Thyroid gland (tissue), 4 donors: ENCODE measurements around the gene LTC4S. TPM values are rescaled to one million over a fixed set of nuclear protein-coding genes. Genes with fewer than 3 reads are reported as not detected.

Experiments used
- DNase-seq, 2 donors: peaks; one replicate each; pipeline ENCODE4 v3.0.0-alpha.2; 2019
- H3K27ac ChIP-seq, 3 donors: fragments of 200-600 bp; sonication (generic); 1 replicate in 2 of 3; 2 replicates in 1 of 3; pipeline ENCODE4 v1.5.1; 2016 to 2019; ENCODE audit warnings: mild to moderate bottlenecking in 1 of 3, moderate library complexity in 1 of 3
- H3K27me3 ChIP-seq: fragments of 200-600 bp; sonication (generic); one replicate; pipeline ENCODE4 v1.5.1; 2019
- H3K36me3 ChIP-seq, 2 donors: fragments of 200-600 bp; sonication (generic); one replicate each; pipeline ENCODE4 v1.5.1; 2016 to 2019
- H3K4me1 ChIP-seq, 2 donors: fragments of 200-600 bp; sonication (generic); one replicate each; pipeline ENCODE4 v1.5.1; 2017 to 2019
- H3K4me3 ChIP-seq, 3 donors: fragments of 200-600 bp; sonication (generic); replicated peaks in 1 of 3; 1 replicate in 2 of 3; 2 replicates in 1 of 3; pipeline ENCODE4 v1.5.1; 2016; ENCODE audit warnings: mild to moderate bottlenecking in 1 of 3
- H3K9me3 ChIP-seq: fragments of 200-600 bp; sonication (generic); one replicate; pipeline ENCODE4 v1.5.1; 2017
- CTCF ChIP-seq, 6 experiments: fragments of 200-600 bp in 3 of 6; fragments of 450-650 bp in 3 of 6; sonication (generic) in 3 of 6; IDR thresholded peaks; one replicate each; pipeline ENCODE4 v1.5.1; 2016 to 2019; ENCODE audit warnings: antibody characterized with exemption in 6 of 6, mild to moderate bottlenecking in 2 of 6, inconsistent platforms in 1 of 6, moderate library complexity in 1 of 6
- POLR2A ChIP-seq, 2 donors: fragments of 450-650 bp; IDR thresholded peaks; one replicate each; pipeline ENCODE4 v1.6.1; 2017; ENCODE audit warnings: antibody characterized with exemption in 2 of 2, mild to moderate bottlenecking in 2 of 2, moderate library complexity in 1 of 2
- WGBS, 2 donors: methylation state at CpG; one replicate each; pipeline ENCODE4 v1.1.5; 2017; 5-methylcytosine and 5-hydroxymethylcytosine counted together
- intact Hi-C: fragments of 100-400 bp; cut with DNase I; formaldehyde crosslinking; loops from one replicate; pipeline ENCODE4 v1.15.1; 2023
- total RNA-seq, 4 donors: library from RNA; depleted of rRNA; stranded (reverse); fragments of >200 nt; gene quantifications; one replicate each; pipeline ENCODE4 v1.2.3, GENCODE V29; 2016

Gene LTC4S
- total RNA-seq, 4 donors from 2014 or later = 6.4 to 28.2 (median 15.9) TPM

- intact Hi-C loops = loop anchor here (5.0 kb wide), 2 partner anchors 37 to 58 kb away; partner anchors contain the start of gene MRNIP
- no peak overlapping the region for H3K27ac ChIP-seq
- H3K9me3 ChIP-seq = no peaks in the 10 kb centered on the region
- peaks cover 20 to 46% of the 10 kb centered on the region in 2 donors for H3K4me1 ChIP-seq
- TF ChIP-seq POLR2A (IDR thresholded peaks at IDR 0.05) (no peak), CTCF (IDR thresholded peaks at IDR 0.05) (no peak)
- DNase-seq = no peak
- no peaks in the 10 kb centered on the region for H3K27me3 ChIP-seq
- 94 to 95% methylated on average over 5 of the region's 5 CpGs for WGBS, 2 donors
- H3K4me3 ChIP-seq = no peak overlapping the region
- peaks cover 24 to 41% of the 10 kb centered on the region in 2 donors for H3K36me3 ChIP-seq
These were observed 5.8 kb downstream of the LTC4S start for GRCh38 chr5:179799644-179799973.

GRCh38 chr5:179800071-179800695 lies 6.4 kb downstream of the LTC4S start:
- H3K27me3 ChIP-seq = no peaks in the 10 kb centered on the region
- no peak for DNase-seq
- no peak overlapping the region for H3K27ac ChIP-seq
- peaks cover 19 to 46% of the 10 kb centered on the region in 2 donors for H3K4me1 ChIP-seq
- intact Hi-C loops = loop anchor here (5.0 kb wide), 1 partner anchor 107 kb away; the partner anchor contains the start of gene TBC1D9B
- WGBS, 2 donors = 96 to 99% methylated on average over 16 to 21 of the region's 21 CpGs
- H3K4me3 ChIP-seq = no peak overlapping the region
- TF ChIP-seq CTCF (IDR thresholded peaks at IDR 0.05) (no peak), POLR2A (IDR thresholded peaks at IDR 0.05) (no peak)
- H3K9me3 ChIP-seq = no peaks in the 10 kb centered on the region
- peaks cover 24 to 41% of the 10 kb centered on the region in 2 donors for H3K36me3 ChIP-seq

- DNase-seq = no peak
- H3K4me3 ChIP-seq = no peak overlapping the region
- no peaks in the 10 kb centered on the region for H3K9me3 ChIP-seq
- H3K27ac ChIP-seq = no peak overlapping the region
- TF ChIP-seq CTCF (IDR thresholded peaks at IDR 0.05) (no peak), POLR2A (IDR thresholded peaks at IDR 0.05) (no peak)
- peaks cover 16 to 45% of the 10 kb centered on the region in 2 donors for H3K4me1 ChIP-seq
- intact Hi-C loops = loop anchor here (5.0 kb wide), 1 partner anchor 107 kb away; the partner anchor contains the start of gene TBC1D9B
- H3K36me3 ChIP-seq = peaks cover 24 to 41% of the 10 kb centered on the region in 2 donors
- WGBS, 2 donors = 88 to 93% methylated on average over 9 to 10 of the region's 12 CpGs
- H3K27me3 ChIP-seq = no peaks in the 10 kb centered on the region
These were observed 7.0 kb downstream of the LTC4S start for GRCh38 chr5:179800696-179801201.

- intact Hi-C loops = loop anchor here (5.0 kb wide), 1 partner anchor 106 kb away; the partner anchor contains the start of gene TBC1D9B
- TF ChIP-seq POLR2A (IDR thresholded peaks at IDR 0.05) (no peak), CTCF (IDR thresholded peaks at IDR 0.05) (peak; percentile 28 to 81 (median 64))
- Histone ChIP-seq H3K27ac (no peak overlapping the region), H3K36me3 (peaks cover 24 to 41% of the 10 kb centered on the region in 2 donors), H3K27me3 (no peaks in the 10 kb centered on the region), H3K4me1 (peaks cover 15 to 42% of the 10 kb centered on the region in 2 donors), H3K4me3 (no peak overlapping the region), H3K9me3 (no peaks in the 10 kb centered on the region)
- peak; percentile 89 to 92 for DNase-seq
- 60 to 62% methylated on average over 31 to 41 of the region's 67 CpGs for WGBS, 2 donors
These were observed 7.8 kb downstream of the LTC4S start for GRCh38 chr5:179801304-179802206.
